T47D (cell line): ENCODE measurements around the gene PTPN20.

Experiments used
- DNase-seq, 2 experiments: peaks; one replicate each; pipeline versions ENCODE4 v3.0.0 to v3.0.0-alpha.2; 2011 to 2012; ENCODE audit warnings: low read depth in 1 of 2, low spot score in 1 of 2
- JUND ChIP-seq: IDR thresholded peaks from 2 replicates; pipeline ENCODE4 v1.6.1; 2012; ENCODE audit warnings: low read depth
- in situ Hi-C: cut with HindIII; loops from 2 replicates; pipeline ENCODE4 v1.10.0; 2016; ENCODE audit warnings: low sequenced_read_pairs, low pct_unique_long_range_greater_than_20kb

The PTPN20 gene

DNA sequence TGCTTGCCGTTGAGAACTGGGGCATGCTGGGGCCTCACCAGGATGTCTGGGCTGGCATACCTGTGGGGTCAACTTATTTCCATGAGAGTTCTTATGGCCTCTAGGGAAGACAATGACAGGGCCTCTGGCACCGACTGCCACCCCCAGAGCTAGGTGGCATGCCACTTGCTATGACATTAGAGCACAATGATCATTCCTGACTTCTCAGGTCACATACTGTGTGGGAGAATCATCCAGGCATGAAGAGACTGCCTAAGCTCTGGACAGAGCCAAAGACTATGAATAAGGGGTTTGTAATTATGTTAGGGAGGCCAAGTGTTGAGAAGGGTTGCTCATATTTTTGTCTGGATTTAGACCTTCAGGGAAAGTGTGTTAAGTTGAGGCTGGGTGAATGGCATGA lies 97.5 kb downstream of the PTPN20 start:
- in situ Hi-C loops: no loop called here
- TF ChIP-seq JUND: no peak
- no peak for DNase-seq

DNA sequence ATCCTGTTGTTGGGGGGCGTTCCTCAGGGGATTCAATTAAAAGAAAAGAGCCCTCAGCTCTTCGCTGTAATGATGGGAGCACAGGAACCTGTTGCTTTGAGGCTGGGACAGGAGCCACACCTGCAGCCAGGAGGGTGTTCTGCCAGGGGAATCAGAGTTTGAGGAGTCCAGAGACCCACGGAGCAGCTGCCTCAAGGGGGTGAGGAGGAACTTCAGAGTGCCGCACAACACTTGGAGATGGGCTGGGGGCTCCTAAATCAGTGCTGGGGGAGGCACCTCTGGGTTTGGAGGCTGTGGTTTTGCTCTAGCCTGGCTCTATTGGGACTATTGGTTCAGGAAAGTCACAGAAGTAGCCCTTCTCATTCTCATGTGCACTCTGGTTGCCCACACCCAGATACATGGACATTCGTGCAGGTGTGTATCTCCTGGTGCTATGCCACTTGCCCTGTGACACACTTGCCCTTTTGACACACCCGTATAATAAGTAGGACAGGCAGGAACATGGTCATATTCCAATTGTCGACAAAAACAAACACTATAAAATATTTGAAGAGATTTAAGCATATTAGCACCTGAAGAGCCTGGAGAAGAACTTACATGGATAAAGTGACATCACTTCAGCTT lies 98.1 kb downstream of the PTPN20 start:
- in situ Hi-C loops: no loop called here
- TF ChIP-seq JUND: no peak
- DNase-seq: no peak

DNA sequence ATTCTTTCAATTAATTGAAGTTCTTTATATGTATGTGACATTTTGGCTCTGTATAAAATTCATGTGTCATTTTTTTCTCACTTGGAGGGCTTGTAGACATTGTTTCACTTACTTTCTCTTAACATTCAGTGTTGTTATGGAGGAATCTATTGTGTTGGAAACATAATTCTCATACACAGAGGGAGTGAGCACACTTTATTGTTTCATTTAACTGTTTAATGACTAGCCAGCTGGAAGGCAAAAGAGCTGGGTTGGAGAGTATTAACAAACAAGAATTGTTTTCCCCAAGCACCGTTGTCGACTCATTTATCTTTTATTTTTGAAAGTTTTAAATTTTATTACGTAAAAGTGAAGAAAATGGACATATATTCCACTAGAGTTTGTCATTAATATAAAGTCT lies 98.8 kb downstream of the PTPN20 start:
- in situ Hi-C loops: no loop called here
- no peak for TF ChIP-seq JUND
- DNase-seq: no peak

DNA sequence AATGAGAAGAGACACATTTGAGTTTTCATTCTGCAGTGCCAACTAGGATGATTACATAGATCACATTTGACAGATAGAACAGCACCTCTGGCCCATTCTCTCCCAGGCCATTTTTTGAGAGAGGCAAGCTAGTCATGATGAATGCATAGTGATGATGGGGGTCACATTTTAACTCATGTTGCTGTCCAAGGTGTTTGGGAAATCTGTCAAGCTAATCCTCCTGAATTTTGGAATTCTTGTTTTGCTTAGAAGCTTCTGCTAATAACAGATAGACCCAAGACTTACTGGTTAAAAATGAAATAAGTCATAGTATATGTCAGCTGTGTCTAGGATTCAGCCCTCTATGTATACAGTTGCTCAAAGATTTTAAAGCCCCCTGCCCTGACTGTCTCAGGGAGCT lies 101.0 kb downstream of the PTPN20 start:
- DNase-seq: no peak
- TF ChIP-seq JUND: no peak
- in situ Hi-C loops: no loop called here

DNA sequence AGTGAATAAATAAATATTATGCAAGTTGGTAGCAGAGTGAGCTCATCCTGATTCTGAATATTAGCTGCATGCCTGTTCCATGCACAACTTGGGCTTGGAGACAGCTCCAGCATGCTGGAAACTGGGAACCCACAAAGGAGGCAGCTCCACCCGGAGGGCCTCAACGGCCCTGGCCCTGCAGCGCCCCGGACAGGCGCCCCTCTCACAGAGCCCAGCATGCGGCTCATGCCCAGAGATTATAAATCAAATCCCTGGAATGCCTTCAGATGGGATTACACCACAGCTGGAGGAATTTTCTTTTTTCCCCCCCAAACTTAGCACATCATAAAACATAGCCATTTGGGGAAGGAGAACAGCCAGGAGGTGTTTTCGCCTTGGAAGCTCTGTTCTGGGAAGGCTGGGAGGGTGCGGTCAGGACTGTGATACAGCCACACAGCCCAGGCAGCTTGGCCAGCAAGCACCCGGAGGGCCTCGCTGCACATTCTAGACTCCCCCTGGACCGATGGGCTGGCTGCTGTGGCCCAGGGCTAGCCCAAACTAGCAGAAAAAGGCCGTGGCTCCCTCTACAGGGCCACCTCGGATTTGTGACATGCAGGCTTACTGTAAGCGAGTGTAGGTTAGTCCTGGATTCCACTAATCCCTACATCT lies 102.4 kb downstream of the PTPN20 start:
- in situ Hi-C loops: no loop called here
- no peak for DNase-seq
- no peak for TF ChIP-seq JUND

DNA sequence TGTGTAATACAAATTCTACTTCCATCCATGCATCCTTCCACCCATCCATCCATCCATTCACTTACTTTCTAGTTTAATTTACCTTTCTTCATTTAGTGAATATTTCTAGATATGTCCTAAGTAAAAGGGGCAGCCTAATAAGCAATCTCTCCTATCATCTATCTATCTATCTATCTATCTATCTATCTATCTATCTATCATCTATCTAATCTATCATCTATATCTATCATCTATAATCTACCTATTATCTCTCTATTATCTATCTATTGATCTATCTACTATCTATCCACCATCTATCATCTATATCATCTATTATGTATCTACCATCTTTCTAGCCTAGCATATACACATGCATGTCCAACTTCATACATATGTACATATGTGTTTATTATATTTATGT lies 104.2 kb downstream of the PTPN20 start:
- no peak for DNase-seq
- TF ChIP-seq JUND: no peak
- in situ Hi-C loops: no loop called here

DNA sequence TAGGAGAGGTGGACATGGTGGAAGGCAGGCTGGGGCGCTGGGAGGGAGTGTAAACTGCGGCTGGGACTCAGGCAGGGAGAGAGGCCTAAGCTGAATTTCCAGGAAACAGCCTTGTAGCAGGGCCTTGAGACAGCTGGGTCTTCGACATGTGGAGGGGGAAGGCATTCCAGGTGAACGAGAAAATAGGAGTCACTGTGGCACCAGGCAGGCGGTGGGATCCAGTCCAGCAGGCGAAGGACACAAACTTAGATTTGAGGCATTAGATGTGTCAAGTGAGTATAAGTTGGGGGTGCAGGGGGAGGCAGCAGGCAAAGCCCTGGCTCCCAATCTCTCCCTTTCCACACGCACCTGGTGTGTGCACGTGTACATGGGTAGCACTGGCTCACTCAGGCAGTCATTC lies 105.3 kb downstream of the PTPN20 start:
- no peak for DNase-seq
- in situ Hi-C loops: no loop called here
- TF ChIP-seq JUND: no peak

DNA sequence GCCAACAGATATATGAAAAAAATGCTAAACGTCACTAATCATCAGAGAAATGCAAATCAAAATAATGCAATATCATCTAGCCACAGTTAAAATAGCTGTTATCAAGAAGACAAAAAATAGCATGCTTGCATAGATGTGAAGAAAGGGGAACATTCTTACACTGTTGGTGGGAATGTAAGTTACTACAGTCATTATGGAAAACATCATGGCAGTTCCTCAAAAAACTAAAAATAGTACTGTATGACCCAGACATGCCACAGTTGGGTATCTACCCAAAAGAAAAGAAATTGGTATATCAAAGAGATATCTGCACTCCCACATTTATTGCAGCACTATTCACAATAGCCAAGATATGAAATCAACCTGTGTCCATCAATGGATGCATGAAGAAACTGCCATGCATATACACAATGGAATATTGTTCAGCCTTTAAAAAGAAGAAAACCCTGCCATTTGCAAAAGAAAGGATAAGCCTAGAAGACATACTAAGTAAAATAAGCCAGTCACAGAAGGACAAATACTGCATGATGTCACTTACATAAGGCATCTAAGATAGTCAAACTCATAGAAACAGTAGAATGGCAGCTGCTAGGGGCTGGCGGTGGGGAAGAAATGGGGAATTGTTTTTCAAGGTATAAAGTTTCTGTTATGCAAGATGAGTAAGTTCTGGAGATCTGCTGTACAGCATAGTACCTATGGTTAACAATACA lies 107.0 kb downstream of the PTPN20 start:
- in situ Hi-C loops: no loop called here
- no peak for DNase-seq
- TF ChIP-seq JUND: no peak

DNA sequence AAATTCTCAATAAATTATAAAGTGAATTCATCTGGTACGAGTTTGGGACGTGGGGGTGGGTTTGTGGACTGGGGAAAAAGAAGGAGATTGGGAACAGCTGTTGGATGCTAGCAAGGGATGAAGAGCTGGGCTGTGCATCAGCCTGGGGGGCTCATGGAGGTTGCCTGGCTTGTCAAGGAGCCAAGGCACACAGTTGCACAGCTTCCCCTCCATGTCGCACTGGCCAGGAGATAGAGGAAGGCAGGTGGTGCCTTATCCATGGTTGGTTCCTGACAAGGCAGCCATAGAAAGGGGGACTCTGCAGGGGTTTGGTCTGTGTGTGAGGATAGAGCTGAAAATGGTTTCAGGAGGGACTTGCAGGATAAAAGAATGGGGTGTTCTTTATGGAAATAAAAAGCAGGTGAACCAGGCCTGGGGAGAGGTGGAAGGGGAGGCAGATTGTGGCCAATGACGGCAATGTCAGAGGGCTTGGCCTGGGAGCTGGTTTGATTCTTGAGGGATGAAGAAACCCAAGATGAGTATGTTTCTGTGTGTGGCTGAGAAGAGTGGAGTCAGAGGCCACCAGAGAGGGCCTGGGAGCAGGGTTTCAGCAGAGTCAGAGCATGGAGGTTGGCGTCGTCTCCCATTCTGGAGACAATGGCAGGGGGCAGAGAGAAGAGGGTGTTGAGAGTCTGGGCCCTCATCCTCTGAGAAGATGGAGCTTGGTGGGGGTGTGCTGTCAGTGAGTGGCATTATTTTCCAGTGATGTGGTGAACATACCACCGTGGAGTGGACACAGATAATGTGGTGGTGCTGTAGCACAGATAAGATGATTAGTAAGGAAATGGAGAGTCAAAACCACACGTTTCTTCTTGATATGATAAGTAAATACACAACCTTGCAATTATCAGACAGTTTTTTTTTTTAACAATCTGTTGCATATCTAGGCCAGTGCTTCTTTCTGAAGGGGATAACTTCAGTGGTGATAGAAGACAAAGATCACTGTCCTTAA lies 108.2 kb downstream of the PTPN20 start:
- DNase-seq: no peak
- in situ Hi-C loops: no loop called here
- TF ChIP-seq JUND: no peak

DNA sequence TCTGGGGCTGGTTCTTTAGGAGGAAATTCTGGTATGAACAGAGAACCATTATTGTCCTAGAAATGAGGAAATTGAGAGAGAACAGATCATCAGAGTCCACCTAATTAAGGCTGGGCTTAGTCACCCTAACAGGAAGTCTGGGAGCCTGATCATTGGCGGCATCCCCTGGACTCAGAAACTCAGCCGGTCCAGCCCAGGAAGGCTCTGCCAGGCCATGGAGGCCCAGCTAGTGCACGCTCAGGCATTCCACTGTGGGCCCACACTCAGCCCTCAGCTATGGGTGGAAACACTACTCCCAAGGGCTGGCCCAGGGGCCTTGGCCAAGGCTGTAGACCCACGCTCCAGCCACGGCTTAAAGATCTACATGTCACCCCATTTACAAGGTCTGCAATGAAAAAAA lies 109.2 kb downstream of the PTPN20 start:
- in situ Hi-C loops: no loop called here
- no peak for DNase-seq
- no peak for TF ChIP-seq JUND

DNA sequence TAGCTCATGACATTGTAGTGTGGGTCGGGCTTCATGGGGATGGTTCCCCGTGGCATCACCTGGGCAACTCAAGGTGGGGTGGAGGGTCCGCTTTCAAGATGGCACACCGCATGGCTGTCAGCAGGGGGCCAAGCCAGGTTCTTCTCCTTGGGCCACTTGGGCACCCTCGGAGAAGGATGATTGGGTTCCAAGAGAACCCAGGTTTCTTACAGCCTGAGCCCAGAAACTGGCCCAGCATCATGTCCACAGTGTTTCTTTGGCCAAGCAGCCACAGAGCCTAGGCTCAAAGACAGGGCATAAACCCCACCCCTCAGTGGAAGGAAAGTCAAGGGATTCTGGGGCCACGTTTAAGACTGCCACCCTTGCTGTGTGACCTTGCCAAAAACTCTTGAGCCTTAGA lies 110.6 kb downstream of the PTPN20 start:
- TF ChIP-seq JUND: no peak
- no peak for DNase-seq
- in situ Hi-C loops: no loop called here

DNA sequence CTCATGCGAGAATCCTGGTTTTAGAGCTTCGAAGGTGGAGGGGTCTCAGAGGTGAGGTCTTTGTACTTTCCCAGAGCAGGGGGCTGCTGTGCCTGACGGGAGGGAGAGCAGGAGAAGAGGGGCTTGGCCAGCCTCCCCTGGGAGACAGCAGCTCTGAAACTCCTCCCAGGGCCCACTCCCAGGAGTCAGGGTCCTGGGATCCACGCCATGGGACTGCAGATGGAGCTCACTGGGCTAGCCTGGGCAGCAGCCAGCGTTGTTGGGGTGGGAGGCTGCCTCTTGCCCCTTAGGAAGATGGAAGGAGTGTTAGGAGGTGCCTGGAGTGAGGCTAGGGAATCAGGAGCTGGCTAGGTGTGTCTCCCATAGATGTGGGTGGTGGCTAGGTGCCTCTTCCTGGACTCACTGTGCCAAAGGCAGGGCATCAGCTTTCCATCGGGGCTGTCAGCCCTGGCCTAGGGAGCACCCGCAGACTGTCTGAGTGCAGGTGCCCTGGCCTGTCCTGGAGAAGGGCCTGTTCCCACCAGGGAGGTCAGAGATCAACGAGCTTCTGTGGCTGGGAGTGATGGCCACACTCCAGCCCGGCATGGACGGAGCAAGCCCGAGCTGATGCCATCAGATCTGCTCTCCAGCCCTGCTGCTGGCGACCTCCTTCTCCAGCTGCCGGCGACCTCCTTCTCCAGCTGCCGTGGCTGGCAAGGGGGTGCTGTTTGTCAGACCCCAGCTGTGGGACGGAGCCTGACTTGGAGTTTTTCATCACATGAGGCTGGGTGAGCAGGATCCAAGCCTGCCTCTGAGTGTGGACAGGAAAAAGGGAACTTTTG lies 111.3 kb downstream of the PTPN20 start:
- no peak for DNase-seq
- in situ Hi-C loops: no loop called here
- TF ChIP-seq JUND: no peak
